HG02870 (cell line): ENCODE measurements around the gene RABL6.
"Not testable (repeated sequence)": the region's sequence is repeated elsewhere in the genome, so short reads cannot be mapped to it uniquely, and the experiment has no call there.

Experiments
- ATAC-seq: cut with Tn5 transposase; IDR thresholded peaks from one replicate; pipeline ENCODE4 v1.9.1; 2021; ENCODE audit warnings: mild to moderate bottlenecking, moderate library complexity; ENCODE audit not compliant: unreplicated experiment

The RABL6 gene, protein sequence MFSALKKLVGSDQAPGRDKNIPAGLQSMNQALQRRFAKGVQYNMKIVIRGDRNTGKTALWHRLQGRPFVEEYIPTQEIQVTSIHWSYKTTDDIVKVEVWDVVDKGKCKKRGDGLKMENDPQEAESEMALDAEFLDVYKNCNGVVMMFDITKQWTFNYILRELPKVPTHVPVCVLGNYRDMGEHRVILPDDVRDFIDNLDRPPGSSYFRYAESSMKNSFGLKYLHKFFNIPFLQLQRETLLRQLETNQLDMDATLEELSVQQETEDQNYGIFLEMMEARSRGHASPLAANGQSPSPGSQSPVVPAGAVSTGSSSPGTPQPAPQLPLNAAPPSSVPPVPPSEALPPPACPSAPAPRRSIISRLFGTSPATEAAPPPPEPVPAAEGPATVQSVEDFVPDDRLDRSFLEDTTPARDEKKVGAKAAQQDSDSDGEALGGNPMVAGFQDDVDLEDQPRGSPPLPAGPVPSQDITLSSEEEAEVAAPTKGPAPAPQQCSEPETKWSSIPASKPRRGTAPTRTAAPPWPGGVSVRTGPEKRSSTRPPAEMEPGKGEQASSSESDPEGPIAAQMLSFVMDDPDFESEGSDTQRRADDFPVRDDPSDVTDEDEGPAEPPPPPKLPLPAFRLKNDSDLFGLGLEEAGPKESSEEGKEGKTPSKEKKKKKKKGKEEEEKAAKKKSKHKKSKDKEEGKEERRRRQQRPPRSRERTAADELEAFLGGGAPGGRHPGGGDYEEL

DNA sequence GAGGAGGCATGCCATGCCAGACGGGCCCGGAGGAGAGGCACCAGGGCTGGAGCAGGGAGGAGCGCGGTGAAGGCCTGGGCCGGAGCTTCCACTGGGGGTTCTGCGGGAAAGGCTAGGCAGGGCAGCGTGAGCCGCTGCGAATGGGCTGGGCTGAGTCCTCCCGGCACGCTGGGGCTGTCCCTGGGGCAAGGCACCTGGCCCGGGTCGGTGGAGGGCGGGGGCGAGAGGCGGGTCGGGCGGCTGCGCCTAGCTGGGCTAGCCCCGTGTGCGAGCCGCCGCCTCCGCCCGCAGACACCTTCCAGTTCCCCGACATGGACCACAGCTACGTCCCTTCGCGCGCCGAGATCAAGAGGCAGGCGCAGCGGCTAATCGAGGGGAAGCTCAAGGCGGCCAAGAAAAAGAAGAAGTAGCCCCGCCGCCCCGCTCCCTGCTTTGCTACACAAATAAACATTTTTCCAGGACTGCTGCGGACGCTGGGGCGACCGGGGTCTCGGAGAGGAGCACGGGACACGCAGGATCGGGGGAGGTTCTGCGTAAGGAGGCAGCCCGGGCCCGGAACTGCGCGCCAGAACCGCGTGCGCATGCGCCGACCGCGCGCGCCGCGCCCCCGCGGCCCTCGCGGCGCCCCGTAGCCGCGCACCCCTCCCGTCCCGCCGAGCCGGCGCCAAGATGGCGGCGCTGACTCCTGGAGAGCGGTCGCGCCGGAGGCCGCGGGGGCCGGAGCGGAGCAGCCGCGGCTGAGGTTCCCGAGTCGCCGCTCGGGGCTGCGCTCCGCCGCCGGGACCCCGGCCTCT is at the start of gene RABL6:
Gene RABL6 (plus strand): TSS at position 668 of the 794 bp plus-strand sequence. CDS start 249 bp downstream, outside the sequence.
- ATAC-seq = peak; percentile 71

DNA sequence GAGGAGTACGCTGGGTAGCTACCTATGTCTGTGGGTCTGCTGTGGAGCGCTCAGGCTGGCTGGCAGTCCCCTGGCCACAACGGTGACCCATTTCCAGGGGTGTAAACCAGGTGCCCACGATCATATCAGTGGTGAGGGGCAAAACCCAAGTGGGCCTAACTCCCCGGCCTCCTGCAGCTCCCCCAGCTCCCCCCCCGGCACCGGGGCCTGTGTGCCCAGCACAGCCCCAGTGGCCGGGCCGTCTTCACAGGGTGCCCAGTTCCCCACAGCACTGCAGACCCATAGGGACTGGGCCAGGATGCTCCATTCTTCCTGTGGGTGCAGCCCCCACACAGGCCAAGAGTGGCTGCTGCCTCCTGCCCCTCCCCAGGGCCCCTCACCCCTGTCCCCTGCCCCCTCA is 48.7 kb upstream of the RABL6 start:
- ATAC-seq = no peak

GRCh38 chr9:136759436-136760325 is 48.1 kb upstream of the RABL6 start:
- no peak for ATAC-seq

DNA sequence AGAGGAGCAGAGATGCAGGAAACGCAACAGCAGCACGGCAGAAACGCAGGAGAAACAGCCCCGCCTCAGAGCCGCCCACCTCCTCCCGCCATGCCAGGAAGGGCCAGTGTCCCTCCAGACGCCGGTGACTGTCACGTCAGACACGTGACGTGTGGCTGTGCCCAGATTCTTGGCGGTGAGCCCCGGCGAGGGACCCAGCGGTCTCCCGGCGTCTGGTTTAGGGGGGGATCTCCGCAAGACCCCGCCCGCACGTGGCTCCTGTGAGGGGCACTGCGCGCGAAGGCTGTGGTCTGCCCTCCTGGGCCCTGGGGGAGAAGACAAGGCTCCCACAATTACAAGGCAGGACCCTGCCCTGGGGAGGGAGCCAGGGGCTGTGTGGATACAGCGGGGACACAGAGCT is 47.3 kb upstream of the RABL6 start:
- no peak for ATAC-seq

DNA sequence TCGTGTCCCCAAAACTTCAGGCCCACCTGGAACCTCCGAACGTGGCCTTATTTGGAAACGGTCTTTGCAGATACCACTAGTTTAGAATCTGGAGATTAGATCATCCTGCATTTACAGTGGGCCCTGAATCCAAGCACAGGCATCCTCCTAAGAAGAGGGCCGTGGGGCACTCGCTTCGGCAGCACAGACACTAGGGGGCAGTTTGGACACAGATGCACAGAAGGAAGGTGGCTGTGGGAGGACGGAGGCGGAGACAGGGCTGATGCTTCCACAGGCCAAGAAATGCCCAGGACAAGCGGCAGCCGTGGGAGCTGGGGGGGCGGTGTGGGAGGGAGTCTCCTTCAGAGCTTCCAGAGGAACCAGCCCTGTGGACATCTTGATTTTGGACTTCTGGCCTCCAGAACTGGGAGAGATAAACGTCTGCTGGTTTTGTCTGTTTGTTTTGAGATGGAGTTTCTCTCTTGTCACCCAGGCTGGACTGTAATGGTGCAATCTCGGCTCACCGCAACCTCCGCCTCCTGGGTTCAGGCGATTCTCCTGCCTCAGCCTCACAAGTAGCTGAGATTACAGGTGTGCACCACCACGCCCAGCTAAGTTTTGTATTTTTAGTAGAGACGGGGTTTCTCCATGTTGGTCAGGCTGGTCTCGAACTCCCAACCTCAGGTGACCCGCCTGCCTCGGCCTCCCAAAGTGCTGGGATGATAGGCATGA is 46.8 kb upstream of the RABL6 start:
- ATAC-seq = not testable (repeated sequence)

DNA sequence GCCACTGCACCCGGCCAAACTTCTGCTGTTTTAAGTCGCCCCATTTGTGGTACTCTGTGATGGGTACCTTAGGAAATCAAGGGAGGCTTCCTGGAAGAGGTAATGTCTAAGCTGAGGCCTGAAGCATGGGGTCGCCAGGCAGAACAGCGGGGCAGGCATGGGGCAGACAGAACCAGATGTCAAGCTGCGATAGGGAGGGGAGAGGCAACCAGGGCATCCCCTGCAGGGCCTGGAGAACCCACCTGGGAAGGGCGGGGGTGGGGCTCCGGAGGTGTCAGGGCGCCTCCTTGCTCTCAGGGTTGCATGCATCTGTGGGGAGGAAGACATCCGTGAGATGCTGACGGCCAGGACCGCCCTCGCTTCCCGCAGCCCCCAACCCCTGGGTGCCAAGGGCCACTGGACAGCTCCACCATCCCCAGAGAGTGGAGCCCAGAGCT is 46.2 kb upstream of the RABL6 start:
- ATAC-seq = no peak

DNA sequence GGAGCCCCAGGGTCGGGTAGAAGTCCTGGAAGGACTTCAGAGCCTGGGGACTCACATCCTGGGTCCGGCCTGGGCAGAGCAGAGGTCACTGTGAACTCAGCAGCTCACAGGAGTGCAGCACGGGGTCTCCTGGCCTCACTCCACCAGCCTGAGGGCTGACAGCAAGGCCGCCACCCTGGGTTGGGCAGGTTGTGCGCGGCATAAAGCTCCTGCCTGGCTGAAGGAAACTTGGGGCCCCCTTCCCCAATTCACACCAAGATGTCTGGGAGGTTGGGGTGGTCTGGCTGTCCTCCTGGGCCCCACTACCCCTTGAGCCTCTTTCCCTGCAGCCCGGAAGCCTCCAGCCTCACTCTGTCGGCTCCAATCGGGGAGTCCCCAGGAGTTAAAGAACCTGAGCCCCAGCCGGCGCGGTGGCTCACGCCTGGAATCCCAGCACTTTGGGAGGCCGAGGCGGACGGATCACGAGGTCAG is 45.5 kb upstream of the RABL6 start:
- ATAC-seq = no peak

DNA sequence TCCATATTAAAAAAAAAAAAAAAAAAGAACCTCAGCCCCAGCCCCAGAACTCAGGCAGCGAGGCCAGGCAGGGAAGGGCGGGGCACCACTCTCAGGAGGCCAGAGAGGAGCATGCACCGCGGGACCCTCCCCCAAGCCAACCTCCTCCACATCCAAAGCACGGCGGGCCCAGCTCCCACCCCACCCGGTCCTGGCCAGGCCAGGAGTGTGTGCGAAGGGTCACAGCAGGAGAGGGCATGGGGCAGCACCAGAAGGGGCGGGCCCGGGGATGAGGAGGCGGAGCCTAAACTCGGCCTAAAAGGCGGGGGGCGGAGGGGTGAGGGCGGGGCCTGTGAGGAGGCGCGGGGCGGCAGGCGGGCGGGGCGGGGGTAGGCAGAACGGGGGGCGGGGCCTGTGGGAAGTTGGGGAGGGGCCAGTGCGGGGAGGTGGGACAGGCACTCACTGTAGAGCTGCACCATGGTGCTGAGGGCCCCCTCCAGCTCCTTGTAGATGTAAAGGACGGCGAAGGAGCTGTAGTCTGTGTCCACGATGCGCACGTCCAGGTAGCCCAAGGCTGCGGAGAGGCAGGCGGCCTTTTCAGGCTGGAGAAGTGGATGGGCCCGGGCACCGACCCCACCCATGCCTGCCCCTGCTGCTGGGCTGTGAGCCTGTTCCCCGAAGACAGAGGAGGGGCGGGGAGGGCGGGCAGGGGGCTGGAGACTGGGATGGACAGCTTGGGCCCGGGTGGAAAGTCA is 44.7 kb upstream of the RABL6 start:
- no peak for ATAC-seq

DNA sequence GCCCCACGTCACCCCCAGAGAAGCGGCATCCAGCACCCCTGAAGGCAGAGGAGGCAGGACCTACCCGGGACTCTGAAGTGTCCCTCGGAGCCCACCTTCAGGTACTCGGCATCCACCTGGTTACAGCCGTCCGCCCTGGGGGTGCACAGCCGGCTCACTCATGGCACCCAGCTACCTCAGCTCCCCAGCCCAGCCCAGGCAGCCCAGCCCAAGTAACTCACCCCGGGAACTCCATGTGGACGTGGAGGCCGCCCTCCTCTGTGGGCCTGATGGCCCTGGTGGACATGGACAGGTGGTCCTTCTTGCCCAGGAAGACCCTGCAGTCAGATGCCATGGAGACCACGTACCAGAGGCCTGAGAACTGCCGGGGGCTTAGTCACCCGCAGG is 44.1 kb upstream of the RABL6 start:
- no peak for ATAC-seq

- ATAC-seq = no peak
These were observed 43.4 kb upstream of the RABL6 start, which contains the start of gene LCN15 for GRCh38 chr9:136764301-136764891. TSS of gene LCN15 (minus strand) at chr9:136764518. CDS start at chr9:136764488, 30 bp downstream.

- ATAC-seq = no peak
These were observed 42.7 kb upstream of the RABL6 start for GRCh38 chr9:136765041-136765440.

DNA sequence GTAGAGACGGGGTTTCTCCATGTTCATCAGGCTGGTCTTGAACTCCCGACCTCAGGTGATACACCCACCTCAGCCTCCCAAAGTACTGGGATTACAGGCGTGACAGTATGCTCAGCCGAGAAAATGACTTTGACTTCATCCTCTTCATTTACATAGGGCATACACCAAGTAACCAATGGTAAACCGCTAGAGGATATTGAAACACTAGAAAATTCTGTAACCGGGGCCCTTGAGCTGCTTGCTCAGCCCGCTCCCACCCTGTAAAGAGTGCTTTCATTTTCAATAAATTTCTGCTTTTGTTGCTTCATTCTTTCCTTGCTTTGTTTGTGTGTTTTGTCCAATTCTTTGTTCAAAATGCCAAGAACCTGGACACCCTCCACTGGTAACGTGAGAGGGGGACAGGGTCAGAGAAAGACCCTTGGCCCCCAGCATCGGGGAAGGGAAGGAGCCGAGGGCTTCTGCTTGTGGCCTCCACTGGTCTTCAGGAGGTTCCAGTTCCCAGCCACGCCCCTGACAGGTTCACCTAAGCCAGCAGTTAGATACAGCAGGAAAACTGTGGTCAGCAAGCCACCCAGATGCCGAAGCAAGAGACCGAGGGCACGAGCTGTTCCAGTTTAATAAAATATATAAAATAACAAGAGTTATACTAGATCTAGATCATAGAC is 41.9 kb upstream of the RABL6 start:
- ATAC-seq = peak; percentile 56

DNA sequence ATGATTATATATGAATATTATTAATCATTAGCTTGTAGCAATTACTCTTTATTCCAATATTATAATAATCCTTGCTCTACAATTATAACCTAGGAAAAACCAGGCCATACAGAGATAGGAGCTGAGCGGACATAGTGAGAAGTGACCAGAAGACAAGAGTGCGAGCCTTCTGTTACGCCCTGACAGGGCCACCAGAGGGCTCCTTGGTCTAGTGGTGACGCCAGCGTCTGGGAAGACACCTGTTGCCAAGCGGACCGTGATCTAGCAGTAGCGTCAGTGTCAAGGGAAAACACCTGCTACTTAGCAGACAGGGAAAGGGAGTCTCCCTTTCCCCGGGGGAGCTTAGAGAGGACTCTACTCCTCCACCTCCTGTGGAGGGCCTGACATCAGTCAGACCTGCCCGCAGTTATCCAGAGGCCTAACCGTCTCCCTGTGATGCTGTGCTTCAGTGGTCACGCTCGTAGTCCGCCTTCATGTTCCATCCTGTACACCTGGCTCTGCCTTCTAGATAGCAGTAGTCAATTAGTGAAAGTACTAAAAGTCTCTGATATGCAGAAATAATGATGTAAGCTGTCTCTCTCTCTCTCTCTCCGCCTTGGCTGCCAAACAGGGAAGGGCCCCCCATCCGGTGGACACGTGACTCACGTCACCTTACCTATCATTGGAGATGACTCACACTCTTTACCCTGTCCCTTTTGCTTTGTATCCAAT is 41.2 kb upstream of the RABL6 start:
- not testable (repeated sequence) for ATAC-seq

- ATAC-seq = no peak
These were observed 38.0 kb upstream of the RABL6 start for GRCh38 chr9:136769710-136770191.

- ATAC-seq = no peak
These were observed 35.8 kb upstream of the RABL6 start for GRCh38 chr9:136771907-136772415.

DNA sequence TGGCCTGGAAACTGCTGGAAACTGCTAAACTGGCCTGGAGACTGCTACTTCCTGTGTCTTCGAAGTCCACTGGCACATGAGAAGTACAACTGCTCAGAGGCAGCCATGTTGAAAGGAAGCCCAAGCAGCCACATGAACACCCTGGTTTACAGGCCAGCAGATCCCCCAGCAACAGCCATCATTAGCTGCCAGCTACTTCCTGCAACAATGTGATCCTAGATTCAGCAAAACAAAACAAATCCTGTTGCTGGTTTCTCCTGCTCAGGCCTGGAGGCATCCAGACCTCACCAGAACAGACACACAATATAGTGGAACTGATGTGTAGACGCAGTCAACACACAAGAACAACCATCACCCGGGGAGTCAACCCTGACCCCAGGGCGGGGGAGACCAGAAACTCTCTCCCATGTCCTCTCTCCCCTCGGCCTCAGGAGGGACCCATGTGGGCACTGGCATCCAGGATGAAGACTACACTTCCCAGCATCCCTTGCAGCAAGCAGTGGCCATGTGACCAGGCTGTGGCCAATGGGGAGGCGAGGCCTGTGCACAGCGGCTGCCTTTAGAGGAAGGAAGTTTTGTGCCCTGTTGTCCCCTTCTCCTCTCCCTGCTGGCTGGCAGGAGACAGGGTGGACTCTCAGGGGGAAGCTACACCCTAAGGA is 34.2 kb upstream of the RABL6 start:
- no peak for ATAC-seq
